ENCODE data around the gene CHST4.

GRCh38 chr16:71504901-71505300 is 21.3 kb upstream of the CHST4 start:
- TF ChIP-seq CTCF (IDR thresholded peaks at IDR 0.05) (no peak), NFIC (IDR thresholded peaks at IDR 0.05; ENCODE audit: borderline replicate concordance) (no peak), ELF1 (IDR thresholded peaks at IDR 0.05) (no peak), GABPA (IDR thresholded peaks at IDR 0.05; ENCODE audit: low read depth) (no peak), GATA2 (CRISPR knock-in tag; IDR thresholded peaks at IDR 0.05) (no peak), YY1 (IDR thresholded peaks at IDR 0.05; ENCODE audit: low read depth) (no peak), POLR2AphosphoS5 (IDR thresholded peaks at IDR 0.05; ENCODE audit: low read depth, low read length) (no peak), TCF12 (IDR thresholded peaks at IDR 0.05) (no peak), FOSL2 (IDR thresholded peaks at IDR 0.05; ENCODE audit: borderline replicate concordance, low read depth) (no peak), RCOR1 (IDR thresholded peaks at IDR 0.05; ENCODE audit: low read length) (no peak), SIN3A (IDR thresholded peaks at IDR 0.05; ENCODE audit: borderline replicate concordance, low read depth, low read length) (no peak), USF1 (IDR thresholded peaks at IDR 0.05; ENCODE audit: borderline replicate concordance, low read depth) (no peak)

Data from SK-N-SH (cell line).